ENCODE measurements around the gene LRRC41. TPM values are rescaled to one million over a fixed set of nuclear protein-coding genes. Genes with fewer than 3 reads are reported as not detected.

The LRRC41 gene
- total RNA-seq, 1 experiment from 2014 or later, result 66.3 TPM

GRCh38 chr1:46345281-46345680 lies 41.9 kb upstream of the LRRC41 start:
- no peak overlapping the region for H3K4me3 ChIP-seq
- peaks cover 12% of the 10 kb centered on the region; the same call in 1 of the 2 replicates for H3K4me1 ChIP-seq (replicated peaks; ENCODE audit: insufficient read depth)
- no peaks in the 10 kb centered on the region for H4K20me1 ChIP-seq (ENCODE audit: insufficient read depth)
- no peak overlapping the region for H3K27ac ChIP-seq
- peaks cover 12% of the 10 kb centered on the region for H3K36me3 ChIP-seq (ENCODE audit: low read depth)
- intact Hi-C loops (cut with micrococcal nuclease; ENCODE audit: unreplicated experiment), result loop anchor here (5.0 to 10.0 kb wide), 2 partner anchors 308 to 1330 kb away; partner anchors contain the start of genes HECTD3 and UROD
- H3F3A ChIP-seq (ENCODE audit: insufficient read depth, low read depth), result peaks cover 22% of the 10 kb centered on the region
- no peak overlapping the region for H2AFZ ChIP-seq
- no peak for DNase-seq
- POLR2A ChIA-PET (ENCODE audit: unreplicated experiment), result interaction anchor here (0.7 kb wide), 1 partner anchor 58 kb away, joined by 4 read pairs; no protein-coding TSS in a partner anchor
- no peaks in the 10 kb centered on the region for H3K9me2 ChIP-seq (ENCODE audit: insufficient read depth)
- CTCF ChIA-PET, result interaction anchor here (0.6 kb wide), 1 partner anchor 59 kb away, joined by 3 read pairs; no protein-coding TSS in a partner anchor
- TF ChIP-seq EZH2 (IDR thresholded peaks at IDR 0.05; ENCODE audit: low read depth) (no peak), CTCF (conservative IDR thresholded peaks at IDR 0.05) (no peak)
- peaks cover 17% of the 10 kb centered on the region for H3K79me2 ChIP-seq (ENCODE audit: low read depth)
- no TSS peak for BruUV-seq (replicated peaks)
- no peaks in the 10 kb centered on the region for H3K27me3 ChIP-seq (ENCODE audit: insufficient read depth, low read depth)
- H3K4me2 ChIP-seq, result no peak overlapping the region
- no peaks in the 10 kb centered on the region for H3K9me3 ChIP-seq (ENCODE audit: insufficient read depth, low read depth)

GRCh38 chr1:46344481-46344880 lies 41.1 kb upstream of the LRRC41 start:
- intact Hi-C loops (cut with micrococcal nuclease; ENCODE audit: unreplicated experiment), result loop anchor here (10.0 kb wide), 1 partner anchor 1330 kb away; the partner anchor contains the start of genes HECTD3 and UROD
- Histone ChIP-seq H3K4me3 (no peak overlapping the region), H3K4me1 (replicated peaks; ENCODE audit: insufficient read depth) (peaks cover 12% of the 10 kb centered on the region; the same call in 1 of the 2 replicates), H2AFZ (no peak overlapping the region), H3F3A (ENCODE audit: insufficient read depth, low read depth) (peaks cover 30% of the 10 kb centered on the region), H3K9me3 (ENCODE audit: insufficient read depth, low read depth) (no peaks in the 10 kb centered on the region), H3K9me2 (ENCODE audit: insufficient read depth) (no peaks in the 10 kb centered on the region), H3K27ac (no peak overlapping the region), H3K27me3 (ENCODE audit: insufficient read depth, low read depth) (no peaks in the 10 kb centered on the region), H3K79me2 (ENCODE audit: low read depth) (peaks cover 17% of the 10 kb centered on the region), H3K4me2 (no peak overlapping the region), H3K36me3 (ENCODE audit: low read depth) (peaks cover 7% of the 10 kb centered on the region), H4K20me1 (ENCODE audit: insufficient read depth) (no peaks in the 10 kb centered on the region)
- ChIA-PET CTCF (interaction anchor here (0.7 to 1.3 kb wide), 2 partner anchors 11 to 375 kb away, joined by 4 to 6 read pairs; no protein-coding TSS in a partner anchor), POLR2A (ENCODE audit: unreplicated experiment) (interaction anchor here (0.6 kb wide), 1 partner anchor 13 kb away, joined by 5 read pairs; no protein-coding TSS in a partner anchor)
- no TSS peak for BruUV-seq (replicated peaks)
- DNase-seq, result no peak
- TF ChIP-seq EZH2 (IDR thresholded peaks at IDR 0.05; ENCODE audit: low read depth) (no peak), CTCF (conservative IDR thresholded peaks at IDR 0.05) (no peak)

GRCh38 chr1:46343705-46344104 lies 40.3 kb upstream of the LRRC41 start:
- Histone ChIP-seq H3F3A (ENCODE audit: insufficient read depth, low read depth) (peaks cover 37% of the 10 kb centered on the region), H3K4me1 (replicated peaks; ENCODE audit: insufficient read depth) (peaks cover 20% of the 10 kb centered on the region; the same call in 1 of the 2 replicates), H3K27ac (no peak overlapping the region), H3K36me3 (ENCODE audit: low read depth) (peaks cover 4% of the 10 kb centered on the region; the same call in 1 of the 2 replicates), H2AFZ (no peak overlapping the region), H3K27me3 (ENCODE audit: insufficient read depth, low read depth) (no peaks in the 10 kb centered on the region), H3K4me3 (no peak overlapping the region), H3K9me3 (ENCODE audit: insufficient read depth, low read depth) (no peaks in the 10 kb centered on the region), H3K4me2 (no peak overlapping the region), H4K20me1 (ENCODE audit: insufficient read depth) (no peaks in the 10 kb centered on the region), H3K79me2 (ENCODE audit: low read depth) (peaks cover 17% of the 10 kb centered on the region), H3K9me2 (ENCODE audit: insufficient read depth) (no peaks in the 10 kb centered on the region)
- no peak for DNase-seq
- no peak for TF ChIP-seq EZH2 (IDR thresholded peaks at IDR 0.05; ENCODE audit: low read depth)
- no peak for TF ChIP-seq CTCF (conservative IDR thresholded peaks at IDR 0.05)
- ChIA-PET CTCF (interaction anchor here (1.3 kb wide), 1 partner anchor 10 kb away, joined by 4 read pairs; no protein-coding TSS in a partner anchor), POLR2A (ENCODE audit: unreplicated experiment) (interaction anchor here (0.6 kb wide), 1 partner anchor 14 kb away, joined by 5 read pairs; no protein-coding TSS in a partner anchor)
- intact Hi-C loops (cut with micrococcal nuclease; ENCODE audit: unreplicated experiment), result loop anchor here (10.0 kb wide), 1 partner anchor 1329 kb away; the partner anchor contains the start of genes HECTD3 and UROD
- BruUV-seq (replicated peaks), result no TSS peak
